Neural progenitor cell (in vitro differentiated cells): Measurements from ENCODE around the gene PIWIL1. TPM values are rescaled to one million over a fixed set of nuclear protein-coding genes. Genes with fewer than 3 reads are reported as not detected.

Source experiments
- DNase-seq: peaks from one replicate; pipeline ENCODE4 v3.0.0-alpha.2; 2016; ENCODE audit warnings: low spot score
- H2AFZ ChIP-seq: fragments of 200-600 bp; sonication (generic); replicated peaks from 2 replicates; pipeline ENCODE4 v1.6.1; 2016; ENCODE audit warnings: antibody characterized with exemption
- H3F3A ChIP-seq: fragments of 200-600 bp; sonication (generic); 2 replicates; pipeline ENCODE4 v1.6.1; 2016; ENCODE audit warnings: antibody characterized with exemption, low read depth
- H3K27ac ChIP-seq: fragments of 200-600 bp; sonication (generic); 2 replicates; pipeline ENCODE4 v1.5.1; 2016; ENCODE audit warnings: mild to moderate bottlenecking
- H3K27me3 ChIP-seq: fragments of 200-600 bp; sonication (generic); 2 replicates; pipeline ENCODE4 v1.6.1; 2016; ENCODE audit warnings: mild to moderate bottlenecking, moderate library complexity
- H3K36me3 ChIP-seq: fragments of 200-600 bp; sonication (generic); 2 replicates; pipeline ENCODE4 v1.5.1; 2016
- H3K4me1 ChIP-seq: fragments of 200-600 bp; sonication (generic); 2 replicates; pipeline ENCODE4 v1.6.1; 2016; ENCODE audit warnings: mixed run types
- H3K4me2 ChIP-seq: fragments of 200-600 bp; sonication (generic); 2 replicates; pipeline ENCODE4 v1.6.1; 2016
- H3K4me3 ChIP-seq: fragments of 200-600 bp; sonication (generic); 2 replicates; pipeline ENCODE4 v1.5.1; 2016
- H3K79me2 ChIP-seq: fragments of 200-600 bp; sonication (generic); 2 replicates; pipeline ENCODE4 v1.6.1; 2016; ENCODE audit warnings: low read depth
- H3K9ac ChIP-seq: fragments of 200-600 bp; sonication (generic); 2 replicates; pipeline ENCODE4 v1.6.1; 2016
- H3K9me3 ChIP-seq: fragments of 200-600 bp; sonication (generic); 2 replicates; pipeline ENCODE4 v1.5.1; 2016; ENCODE audit warnings: low read depth
- H4K20me1 ChIP-seq: fragments of 200-600 bp; sonication (generic); 2 replicates; pipeline ENCODE4 v1.6.1; 2016; ENCODE audit warnings: low read depth
- H3K27ac Mint-ChIP-seq: 3 replicates; pipeline ENCODE4 v1.8.0; 2021; ENCODE audit warnings: mixed read lengths
- H3K27me3 Mint-ChIP-seq: 2 replicates; pipeline ENCODE4 v1.8.0; 2022; ENCODE audit warnings: low read depth, mild to moderate bottlenecking, inconsistent platforms, moderate library complexity, mixed read lengths; ENCODE audit not compliant: insufficient read depth
- H3K36me3 Mint-ChIP-seq: 3 replicates; pipeline ENCODE4 v1.8.0; 2021; ENCODE audit warnings: mixed read lengths
- H3K4me1 Mint-ChIP-seq: 3 replicates; pipeline ENCODE4 v1.8.0; 2021; ENCODE audit warnings: mixed read lengths
- H3K4me3 Mint-ChIP-seq: 3 replicates; pipeline ENCODE4 v1.8.0; 2021; ENCODE audit warnings: mild to moderate bottlenecking, moderate library complexity, mixed read lengths
- H3K9me3 Mint-ChIP-seq: 3 replicates; pipeline ENCODE4 v1.8.0; 2020; ENCODE audit warnings: mixed read lengths
- CTCF ChIP-seq: fragments of 200-600 bp; sonication (generic); IDR thresholded peaks from 2 replicates; pipeline ENCODE4 v1.5.1; 2017; ENCODE audit warnings: antibody characterized with exemption, mild to moderate bottlenecking
- EZH2 ChIP-seq: fragments of 200-600 bp; sonication (generic); IDR thresholded peaks from 2 replicates; pipeline ENCODE4 v1.6.1; 2017; ENCODE audit warnings: antibody characterized with exemption, mild to moderate bottlenecking, moderate library complexity
- EZH2phosphoT487 ChIP-seq: fragments of 200-600 bp; sonication (generic); IDR thresholded peaks from 2 replicates; pipeline ENCODE4 v1.6.1; 2017; ENCODE audit warnings: antibody characterized with exemption
- total RNA-seq: library from RNA; depleted of rRNA; stranded (reverse); fragments of >200 nt; gene quantifications from 2 replicates; pipeline ENCODE4 v1.2.3, GENCODE V29; 2015; ENCODE audit warnings: low replicate concordance

PIWIL1 gene
- total RNA-seq, 1 donor from 2014 or later: not detected

GRCh38 chr12:130369816-130370215 is 32.1 kb downstream of the PIWIL1 start:
- no peaks in the 10 kb centered on the region for H3K9me3 Mint-ChIP-seq
- H3K27ac Mint-ChIP-seq: no peak overlapping the region
- H3K4me3 Mint-ChIP-seq: no peak overlapping the region
- H3K36me3 ChIP-seq: no peaks in the 10 kb centered on the region
- H3K4me2 ChIP-seq: no peak overlapping the region
- H3K9ac ChIP-seq: no peak overlapping the region
- peaks cover 11% of the 10 kb centered on the region for H3K27me3 Mint-ChIP-seq
- H3K27me3 ChIP-seq: no peaks in the 10 kb centered on the region
- H3K79me2 ChIP-seq: no peaks in the 10 kb centered on the region
- H3K4me1 Mint-ChIP-seq: peaks cover 19% of the 10 kb centered on the region
- no peak overlapping the region for H3K27ac ChIP-seq
- no peaks in the 10 kb centered on the region for H3K4me1 ChIP-seq
- H3F3A ChIP-seq: no peaks in the 10 kb centered on the region
- H3K36me3 Mint-ChIP-seq: no peaks in the 10 kb centered on the region
- no peak for TF ChIP-seq CTCF
- TF ChIP-seq EZH2phosphoT487: no peak
- no peak for TF ChIP-seq EZH2
- H3K4me3 ChIP-seq: no peak overlapping the region
- H2AFZ ChIP-seq: no peak overlapping the region
- no peak for DNase-seq
- H3K9me3 ChIP-seq: no peaks in the 10 kb centered on the region
- H4K20me1 ChIP-seq: no peaks in the 10 kb centered on the region

GRCh38 chr12:130371296-130371695 is 33.6 kb downstream of the PIWIL1 start:
- peaks cover 14% of the 10 kb centered on the region for H3K4me1 Mint-ChIP-seq
- Histone ChIP-seq H3K4me2 (no peak overlapping the region), H4K20me1 (no peaks in the 10 kb centered on the region), H3K4me3 (no peak overlapping the region), H3K27me3 (no peaks in the 10 kb centered on the region), H3K4me1 (no peaks in the 10 kb centered on the region), H3K36me3 (no peaks in the 10 kb centered on the region), H3K27ac (no peak overlapping the region), H3K79me2 (no peaks in the 10 kb centered on the region), H2AFZ (no peak overlapping the region), H3K9ac (no peak overlapping the region), H3F3A (no peaks in the 10 kb centered on the region), H3K9me3 (no peaks in the 10 kb centered on the region)
- no peak overlapping the region for H3K27ac Mint-ChIP-seq
- H3K36me3 Mint-ChIP-seq: no peaks in the 10 kb centered on the region
- no peak for DNase-seq
- peaks cover 11% of the 10 kb centered on the region for H3K27me3 Mint-ChIP-seq
- no peak overlapping the region for H3K4me3 Mint-ChIP-seq
- no peaks in the 10 kb centered on the region for H3K9me3 Mint-ChIP-seq
- TF ChIP-seq EZH2 (no peak), CTCF (no peak), EZH2phosphoT487 (no peak)

- H3K9me3 ChIP-seq: no peaks in the 10 kb centered on the region
- no peak overlapping the region for H3K27ac Mint-ChIP-seq
- H3K36me3 Mint-ChIP-seq: no peaks in the 10 kb centered on the region
- TF ChIP-seq EZH2phosphoT487: no peak
- TF ChIP-seq CTCF: no peak
- TF ChIP-seq EZH2: no peak
- H3K4me3 ChIP-seq: no peak overlapping the region
- H3K4me2 ChIP-seq: no peak overlapping the region
- peaks cover 9% of the 10 kb centered on the region for H3K27me3 Mint-ChIP-seq
- no peak overlapping the region for H2AFZ ChIP-seq
- H3K27me3 ChIP-seq: peaks cover under 1% of the 10 kb centered on the region
- H3K9me3 Mint-ChIP-seq: no peaks in the 10 kb centered on the region
- peaks cover 14% of the 10 kb centered on the region for H3K4me1 Mint-ChIP-seq
- no peaks in the 10 kb centered on the region for H4K20me1 ChIP-seq
- H3K36me3 ChIP-seq: no peaks in the 10 kb centered on the region
- H3K27ac ChIP-seq: no peak overlapping the region
- no peaks in the 10 kb centered on the region for H3F3A ChIP-seq
- H3K9ac ChIP-seq: no peak overlapping the region
- H3K4me3 Mint-ChIP-seq: no peak overlapping the region
- H3K4me1 ChIP-seq: no peaks in the 10 kb centered on the region
- DNase-seq: no peak
- H3K79me2 ChIP-seq: no peaks in the 10 kb centered on the region
Measured at GRCh38 chr12:130372936-130373335, 35.2 kb downstream of the PIWIL1 start.

- Mint-ChIP-seq H3K27me3 (peaks cover 3% of the 10 kb centered on the region), H3K4me3 (no peak overlapping the region), H3K36me3 (no peaks in the 10 kb centered on the region)
Measured at GRCh38 chr12:130374083-130374482, 36.4 kb downstream of the PIWIL1 start.

More at GRCh38 chr12:130374083-130374482, 36.4 kb downstream of the PIWIL1 start:
- H3K9ac ChIP-seq: no peak overlapping the region
- no peaks in the 10 kb centered on the region for H3K79me2 ChIP-seq
- DNase-seq: no peak
- no peak overlapping the region for H3K4me3 ChIP-seq
- Mint-ChIP-seq H3K9me3 (no peaks in the 10 kb centered on the region), H3K4me1 (peaks cover 14% of the 10 kb centered on the region), H3K27ac (no peak overlapping the region)
- no peaks in the 10 kb centered on the region for H3K4me1 ChIP-seq
- no peak overlapping the region for H3K27ac ChIP-seq
- H3F3A ChIP-seq: no peaks in the 10 kb centered on the region
- peaks cover 12% of the 10 kb centered on the region for H3K27me3 ChIP-seq
- H3K36me3 ChIP-seq: no peaks in the 10 kb centered on the region
- no peak for TF ChIP-seq CTCF
- TF ChIP-seq EZH2phosphoT487: no peak
- no peak for TF ChIP-seq EZH2
- no peak overlapping the region for H2AFZ ChIP-seq
- H3K9me3 ChIP-seq: no peaks in the 10 kb centered on the region
- no peaks in the 10 kb centered on the region for H4K20me1 ChIP-seq
- no peak overlapping the region for H3K4me2 ChIP-seq
